GM12878 (cell line): ENCODE results near the gene RANBP9. TPM values are rescaled to one million over a fixed set of nuclear protein-coding genes. Genes with fewer than 3 reads are reported as not detected.

ENCODE experiments used
- ATAC-seq: fragments of 200-7000 bp; cut with Tn5 transposase; 3 replicates; pipeline ENCODE4 v1.9.1; 2020; ENCODE audit warnings: mild to moderate bottlenecking, moderate library complexity
- BruUV-seq: library from RNA; stranded (reverse); fragments of 400-500 nt; replicated peaks from 2 replicates; lab custom pipeline; 2021; lab: Mats Ljungman, UMichigan
- CTCF ChIA-PET: fragments of 300-600 bp; sonication (Branson Sonifier 250); formaldehyde crosslinking; extraction: SDS; loops from one replicate; lab custom pipeline; 2021; ENCODE audit warnings: inconsistent platforms; lab: Yijun Ruan, JAX
- POLR2A ChIA-PET: fragments of 350-600 bp; formaldehyde crosslinking; extraction: SDS; loops from one replicate; lab custom pipeline; 2021; ENCODE audit warnings: inconsistent platforms; lab: Charles Lee
- RAD21 ChIA-PET: fragments of 300-600 bp; sonication (Branson Sonifier 250); formaldehyde crosslinking; loops from one replicate; lab custom pipeline; 2023; ENCODE audit warnings: antibody characterized with exemption; ENCODE audit not compliant: unreplicated experiment; lab: Charles Lee
- SMC1A ChIA-PET: fragments of 300-600 bp; sonication (Branson Sonifier 250); formaldehyde crosslinking; loops from one replicate; lab custom pipeline; 2023; ENCODE audit not compliant: unreplicated experiment, uncharacterized antibody; lab: Charles Lee
- DNase-seq: peaks from one replicate; pipeline ENCODE4 v3.0.0-alpha.2; 2011; ENCODE audit warnings: low read depth, low spot score
- FAIRE-seq: peaks from 3 replicates; lab custom pipeline; 2011; peaks lifted over from hg19 to GRCh38; lab: Jason Lieb, UNC
- H2AFZ ChIP-seq: 2 replicates; pipeline ENCODE4 v1.6.0; 2011; ENCODE audit warnings: low read depth, low read length, control low read depth; ENCODE audit not compliant: control insufficient read depth
- H3K27ac ChIP-seq: 2 replicates; pipeline ENCODE4 v1.5.1; 2011; ENCODE audit warnings: control low read depth; ENCODE audit not compliant: control insufficient read depth, insufficient read depth
- H3K27me3 ChIP-seq, 2 experiments: replicated peaks in 1 of 2; 2 replicates each; pipeline versions ENCODE4 v1.6.0 to v1.6.1; 2011; ENCODE audit warnings: low read length in 1 of 2; ENCODE audit not compliant: control insufficient read depth in 2 of 2, insufficient read depth in 2 of 2
- H3K36me3 ChIP-seq, 2 experiments: 2 replicates each; pipeline ENCODE4 v1.5.1; 2011; ENCODE audit warnings: low read length in 1 of 2; ENCODE audit not compliant: control insufficient read depth in 2 of 2, insufficient read depth in 2 of 2
- H3K4me1 ChIP-seq: 2 replicates; pipeline ENCODE4 v1.6.1; 2011; ENCODE audit warnings: mild to moderate bottlenecking, low read length, moderate library complexity, mixed read lengths; ENCODE audit not compliant: control insufficient read depth, insufficient read depth
- H3K4me2 ChIP-seq: 2 replicates; pipeline ENCODE4 v1.6.0; 2011; ENCODE audit warnings: control low read depth; ENCODE audit not compliant: control insufficient read depth, insufficient read depth
- H3K4me3 ChIP-seq: fragments of 200-600 bp; sonication (generic); 2 replicates; pipeline ENCODE4 v1.5.1; 2016
- H3K79me2 ChIP-seq: 2 replicates; pipeline ENCODE4 v1.6.0; 2011; ENCODE audit warnings: low read length; ENCODE audit not compliant: control insufficient read depth, insufficient read depth
- H3K9ac ChIP-seq: 2 replicates; pipeline ENCODE4 v1.8.0; 2011; ENCODE audit warnings: low read length, control low read depth, mixed read lengths; ENCODE audit not compliant: control insufficient read depth, insufficient read depth
- H3K9me3 ChIP-seq: replicated peaks from 3 replicates; pipeline ENCODE4 v1.5.1; 2011; ENCODE audit warnings: mild to moderate bottlenecking, low read length; ENCODE audit not compliant: control insufficient read depth, insufficient read depth
- H4K20me1 ChIP-seq: 2 replicates; pipeline ENCODE4 v1.6.0; 2011; ENCODE audit not compliant: control insufficient read depth, insufficient read depth
- HDGF ChIP-seq: fragments of 450-650 bp; IDR thresholded peaks from 2 replicates; pipeline ENCODE4 v1.6.1; 2016; ENCODE audit warnings: antibody characterized with exemption
- NFXL1 ChIP-seq: fragments of 450-650 bp; IDR thresholded peaks from 2 replicates; pipeline ENCODE4 v1.6.1; 2017; ENCODE audit warnings: antibody characterized with exemption, mild to moderate bottlenecking, borderline replicate concordance
- TCF12 ChIP-seq: IDR thresholded peaks from 2 replicates; pipeline ENCODE4 v1.6.1; 2011; ENCODE audit warnings: low read depth, mild to moderate bottlenecking, low read length
- ZBED1 ChIP-seq: IDR thresholded peaks from 2 replicates; pipeline ENCODE4 v1.6.1; 2016; ENCODE audit warnings: borderline replicate concordance
- WGBS: methylation state at CpG from one replicate; pipeline ENCODE4 v1.1.6; 2016; ENCODE audit warnings: low lambda C conversion rate; ENCODE audit not compliant: insufficient replicate concordance, insufficient coverage; ENCODE audit errors: missing lambda C conversion rate; 5-methylcytosine and 5-hydroxymethylcytosine counted together
- in situ Hi-C: fragments of 300-500 bp; cut with MboI; formaldehyde crosslinking; loops from 9 replicates; pipeline ENCODE4 v1.14.3; 2018; ENCODE audit warnings: mixed read lengths
- intact Hi-C: fragments of 100-400 bp; cut with micrococcal nuclease; formaldehyde crosslinking; loops from one replicate; pipeline ENCODE4 v1.14.2; 2022; ENCODE audit not compliant: unreplicated experiment
- polyA plus RNA-seq, 11 experiments: library from polyadenylated mRNA; depleted of rRNA in 4 of 11; unstranded in 6 of 11; stranded (reverse) in 5 of 11; fragments of >200 nt; fragmentation: Nextera tagmentation in 4 of 11; fragmentation: Illumina TruSeq in 1 of 11; extraction: Ambion mirVana in 4 of 11; extraction: Trizol in 1 of 11; gene quantifications; 1 replicate in 1 of 11; 2 replicates in 10 of 11; pipeline versions ENCODE4 v1.2.1 to v1.2.3, GENCODE V29; 2011 to 2016; ENCODE audit warnings: inconsistent platforms in 2 of 11, missing spikeins in 2 of 11, low read depth in 1 of 11
- total RNA-seq, 4 experiments: library from RNA; depleted of rRNA in 3 of 4; stranded (reverse); fragments of >200 nt in 3 of 4; fragmentation: Illumina TruSeq in 1 of 4; extraction: Trizol in 1 of 4; gene quantifications; 2 replicates each; pipeline versions ENCODE4 v1.2.1 to v1.2.3, GENCODE V29; 2013 to 2021

RANBP9 gene
- total and polyA plus RNA-seq, 10 of the 15 experiments (the other 5 are each of a cell fraction or from before 2014, with no cell fraction given), result 3.7 to 43.1 (median 16.2) TPM

DNA sequence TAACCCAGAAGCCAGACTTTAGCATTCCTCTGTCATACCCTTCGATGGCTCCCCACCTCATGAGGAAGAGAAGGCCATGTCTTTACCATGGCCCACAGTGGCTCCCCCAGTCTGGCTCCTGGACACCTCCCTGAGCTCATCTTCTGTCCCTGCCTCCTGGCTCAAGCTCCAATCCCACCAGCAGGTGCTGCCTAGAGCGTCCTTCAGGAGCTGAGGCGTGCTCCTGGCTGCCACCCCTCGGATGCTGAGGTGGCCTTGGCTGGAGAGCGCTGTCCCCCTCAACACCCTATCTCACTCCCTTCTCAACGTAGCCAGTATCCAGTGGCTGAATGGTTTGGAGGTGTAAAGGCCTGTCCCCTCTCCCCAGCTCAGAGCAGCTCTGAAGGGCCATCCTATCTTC is 47.4 kb upstream of the RANBP9 start:
- intact Hi-C loops (no loop called here), in situ Hi-C loops (no loop called here)
- peaks cover 18% of the 10 kb centered on the region for H3K4me1 ChIP-seq
- H4K20me1 ChIP-seq, result no peaks in the 10 kb centered on the region
- no peak overlapping the region for H3K4me3 ChIP-seq
- H3K79me2 ChIP-seq, result no peaks in the 10 kb centered on the region
- FAIRE-seq (no peak), DNase-seq (no peak), ATAC-seq (no peak)
- SMC1A ChIA-PET, result interaction anchor here (0.6 to 1.0 kb wide), 2 partner anchors 266 to 367 kb away, joined by 3 read pairs; no protein-coding TSS in a partner anchor
- no peak overlapping the region for H3K4me2 ChIP-seq
- POLR2A ChIA-PET, result interaction anchor here (0.6 kb wide), 1 partner anchor 349 kb away, joined by 4 read pairs; no protein-coding TSS in a partner anchor
- no peaks in the 10 kb centered on the region for H3K36me3 ChIP-seq
- CTCF ChIA-PET, result interaction anchor here (0.8 kb wide), 1 partner anchor 36 kb away, joined by 3 read pairs; no protein-coding TSS in a partner anchor
- no peak overlapping the region for H3K9ac ChIP-seq
- WGBS, result 79% methylated on average over 6 of the region's 6 CpGs
- TF ChIP-seq TCF12, result no peak
- TF ChIP-seq NFXL1, result no peak
- no peak for TF ChIP-seq ZBED1
- H3K27ac ChIP-seq, result no peak overlapping the region
- H2AFZ ChIP-seq, result no peak overlapping the region
- H3K27me3 ChIP-seq, result peaks cover 0 to 2% of the 10 kb centered on the region in 2 experiments; a peak in 2 of 4 replicates
- no TSS peak for BruUV-seq
- peaks cover 2% of the 10 kb centered on the region; the same call in 2 of the 3 replicates for H3K9me3 ChIP-seq
- RAD21 ChIA-PET, result no interaction called here

DNA sequence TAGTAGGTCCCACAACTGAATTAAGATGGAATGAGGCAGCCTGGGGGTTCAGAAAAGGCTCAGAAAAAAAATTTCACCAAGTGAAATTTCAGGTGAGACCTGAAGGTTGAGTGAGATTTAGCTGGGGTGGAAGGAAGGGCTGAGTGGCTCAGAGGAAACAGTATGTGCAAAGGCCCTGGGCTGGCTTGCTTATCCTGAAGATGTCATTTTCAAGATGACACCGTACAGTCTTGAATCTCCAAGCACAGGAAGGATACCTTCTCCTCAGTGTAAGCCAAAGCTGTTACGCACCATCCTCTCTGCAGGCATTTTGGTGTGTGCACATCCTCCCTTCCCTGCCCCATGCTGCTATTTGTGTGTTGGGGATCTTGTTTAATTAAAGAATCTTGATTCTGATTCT is 43.0 kb upstream of the RANBP9 start:
- no peak overlapping the region for H2AFZ ChIP-seq
- DNase-seq, result no peak
- POLR2A ChIA-PET, result no interaction called here
- H3K9ac ChIP-seq, result no peak overlapping the region
- TF ChIP-seq HDGF, result no peak
- TF ChIP-seq, all 136 proteins: peak for 0
- H3K4me3 ChIP-seq, result no peak overlapping the region
- 87% methylated on average over 2 of the region's 2 CpGs for WGBS
- intact Hi-C loops, result no loop called here
- H3K27ac ChIP-seq, result no peak overlapping the region
- H4K20me1 ChIP-seq, result no peaks in the 10 kb centered on the region
- H3K4me2 ChIP-seq, result no peak overlapping the region
- no peaks in the 10 kb centered on the region for H3K79me2 ChIP-seq
- ChIA-PET RAD21 (no interaction called here), SMC1A (no interaction called here), CTCF (no interaction called here)
- no peaks in the 10 kb centered on the region for H3K36me3 ChIP-seq
- no TSS peak for BruUV-seq
- in situ Hi-C loops, result no loop called here
- no peaks in the 10 kb centered on the region for H3K4me1 ChIP-seq
- H3K27me3 ChIP-seq, result no peaks in the 10 kb centered on the region; a peak in 1 of 4 replicates
- ATAC-seq (no peak), FAIRE-seq (no peak)
- H3K9me3 ChIP-seq, result no peaks in the 10 kb centered on the region
